ENCODE data around the gene IZUMO1.

GRCh38 chr19:48734625-48735024 lies 12.1 kb downstream of the IZUMO1 start:
- TF ChIP-seq AFF4 (CRISPR knock-in tag; IDR thresholded peaks at IDR 0.05) (no peak), ELK1 (CRISPR knock-in tag; IDR thresholded peaks at IDR 0.05) (no peak), POLR2A (conservative IDR thresholded peaks at IDR 0.05) (no peak)
